22Rv1 (cell line): Measurements from ENCODE around the gene STRBP.

Experiments
- CTCF ChIP-seq: fragments of 450-650 bp; IDR thresholded peaks from 2 replicates; pipeline ENCODE4 v1.5.1; 2017; ENCODE audit warnings: mild to moderate bottlenecking
- ZFX ChIP-seq: fragments of 450-650 bp; IDR thresholded peaks from 2 replicates; pipeline ENCODE4 v1.6.1; 2017; ENCODE audit warnings: antibody characterized with exemption, borderline replicate concordance

- TF ChIP-seq CTCF = no peak
- TF ChIP-seq ZFX = no peak
These were observed 99.8 kb downstream of the STRBP start for GRCh38 chr9:123168586-123168985.
